Measurements from ENCODE around the gene C1QTNF12.
"Not testable (repeated sequence)": the region's sequence is repeated elsewhere in the genome, so short reads cannot be mapped to it uniquely, and the experiment has no call there.

C1QTNF12 gene

DNA sequence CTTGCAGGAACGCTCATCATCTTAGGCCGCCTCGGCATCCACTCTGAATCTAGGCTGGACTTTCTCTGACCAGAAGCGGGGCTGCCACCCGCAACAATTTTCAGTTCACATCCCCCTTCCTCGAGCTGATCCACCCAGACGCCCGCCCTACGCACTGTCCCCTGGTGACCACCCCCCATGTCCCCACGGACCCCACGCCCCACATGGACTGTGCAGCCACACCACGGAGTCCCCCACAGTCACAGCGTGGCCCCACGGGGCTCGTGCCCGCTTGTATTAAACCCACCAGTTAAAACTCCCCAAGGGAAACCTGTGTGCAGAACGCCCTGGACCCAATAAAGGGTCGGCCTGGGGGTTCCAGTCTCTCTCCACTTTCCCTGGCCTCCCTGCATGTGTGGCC is 13.0 kb upstream of the C1QTNF12 start:
- no peak for DNase-seq (ENCODE audit: low read depth)

DNA sequence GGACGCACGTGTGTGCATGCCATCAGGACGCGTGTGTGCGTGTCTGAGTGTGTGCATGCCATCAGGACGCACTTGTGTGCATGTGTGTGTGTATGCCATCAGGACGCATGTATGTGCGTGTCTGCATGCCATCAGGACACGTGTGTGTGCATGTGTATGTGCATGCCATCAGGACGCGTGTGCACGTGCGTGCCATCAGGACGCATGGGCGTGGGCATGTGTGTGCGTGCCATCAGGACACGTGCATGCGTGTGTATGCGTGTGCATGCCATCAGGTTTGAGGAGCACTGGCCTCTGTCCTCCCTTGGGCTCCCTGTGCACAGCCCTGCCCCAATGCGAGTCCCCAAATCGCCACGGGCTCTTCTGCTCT is 12.6 kb upstream of the C1QTNF12 start:
- no peak for DNase-seq (ENCODE audit: low read depth)

DNA sequence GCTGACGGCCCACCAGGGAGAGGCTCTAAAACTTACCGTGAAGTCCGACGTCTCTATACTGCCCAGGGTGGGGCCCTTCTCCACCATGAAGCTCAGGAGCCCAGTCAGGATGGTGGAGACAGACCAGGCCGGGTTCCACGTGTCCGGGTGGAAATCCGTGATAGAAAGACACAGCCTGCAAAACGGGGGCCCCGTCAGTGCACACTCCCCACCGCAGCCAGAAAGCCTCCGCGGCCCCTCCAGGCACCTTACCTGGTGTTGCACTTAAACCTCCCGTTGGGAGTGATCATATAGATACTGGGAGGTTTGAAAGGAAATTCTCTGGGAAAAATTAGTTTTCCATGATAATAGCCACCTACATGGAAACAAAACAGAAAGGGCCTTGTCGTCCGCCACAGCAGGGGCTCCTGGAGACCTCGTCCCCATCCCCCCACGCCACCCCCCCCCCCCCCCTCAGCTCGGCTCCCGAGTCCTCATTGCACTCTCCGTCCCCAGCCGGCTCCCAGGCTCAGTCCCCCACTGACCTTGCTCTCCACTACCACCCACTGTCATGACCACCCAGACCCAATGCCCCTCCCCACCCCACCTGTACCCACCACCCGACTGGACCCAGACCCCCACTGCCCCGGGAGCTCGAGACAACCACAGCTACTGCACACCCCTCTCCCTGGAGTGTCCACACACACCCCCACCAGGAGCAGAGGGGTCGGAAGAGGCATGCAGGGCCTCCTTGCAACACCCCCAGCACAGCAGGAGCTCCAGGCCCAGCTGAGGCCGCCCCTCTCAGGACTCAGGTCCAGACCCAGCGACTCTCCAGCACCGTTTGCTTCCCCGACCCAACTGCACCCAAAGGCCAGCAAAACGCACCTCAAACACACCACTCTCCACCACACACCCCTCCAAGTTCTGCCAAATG is 10.7 kb upstream of the C1QTNF12 start:
- DNase-seq (ENCODE audit: low read depth): no peak

DNA sequence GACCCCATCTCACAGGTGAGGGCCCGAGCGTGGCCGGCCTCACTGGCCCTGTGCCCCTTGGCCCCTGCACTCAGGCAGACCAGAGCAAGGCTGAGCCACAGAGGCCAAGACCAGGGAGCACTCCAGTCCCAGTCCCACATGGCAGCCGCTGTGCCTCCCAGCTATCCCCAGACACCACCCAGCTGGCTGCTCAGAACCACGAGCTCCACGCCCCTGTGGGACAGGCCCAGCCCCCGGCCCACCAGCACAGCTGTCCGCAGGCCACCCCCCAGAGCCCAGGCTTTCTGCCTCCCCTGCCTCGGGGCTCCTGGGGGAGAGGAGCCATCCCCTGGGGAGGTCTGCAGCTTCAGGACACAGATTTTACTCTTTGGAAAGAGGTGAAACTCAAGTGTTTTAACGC is 9.1 kb upstream of the C1QTNF12 start:
- DNase-seq (ENCODE audit: low read depth): no peak

DNA sequence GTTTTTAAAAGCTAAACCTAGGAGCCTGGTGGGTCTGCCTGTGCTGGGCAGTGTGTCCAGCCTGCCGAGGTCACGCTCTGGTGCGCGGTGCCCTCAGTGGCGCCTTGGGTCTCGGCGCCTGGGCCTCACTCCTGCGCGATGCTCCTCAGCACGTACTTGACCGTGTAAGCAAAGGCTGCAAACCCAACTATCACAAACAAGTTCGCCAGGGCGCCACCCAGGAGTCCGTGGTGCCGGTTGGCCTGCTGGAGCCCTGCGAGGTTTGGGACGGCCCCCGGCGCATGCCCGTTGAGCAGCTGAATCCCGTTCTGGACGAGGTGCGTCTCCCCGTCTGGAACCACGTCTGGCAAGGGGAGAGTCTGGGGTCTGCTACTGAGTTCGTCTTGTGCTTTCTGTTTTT is 8.6 kb upstream of the C1QTNF12 start:
- DNase-seq (ENCODE audit: low read depth): no peak

DNA sequence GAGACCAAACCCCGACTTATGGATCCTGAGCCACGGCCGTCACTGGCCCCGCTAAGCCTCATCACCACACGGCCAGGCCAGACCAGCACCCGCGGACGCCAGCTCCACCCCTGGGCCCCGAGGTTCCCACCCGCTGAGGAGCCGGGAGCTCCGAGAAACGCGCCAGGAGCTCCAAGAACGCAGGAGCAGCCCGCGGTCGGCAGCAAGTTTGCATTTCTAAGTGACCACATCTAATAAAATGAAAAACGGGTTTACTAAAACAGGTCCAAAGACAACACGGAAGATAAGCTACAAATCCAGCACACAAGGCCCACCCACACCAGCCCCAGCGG is 8.1 kb upstream of the C1QTNF12 start:
- no peak for DNase-seq (ENCODE audit: low read depth)

DNA sequence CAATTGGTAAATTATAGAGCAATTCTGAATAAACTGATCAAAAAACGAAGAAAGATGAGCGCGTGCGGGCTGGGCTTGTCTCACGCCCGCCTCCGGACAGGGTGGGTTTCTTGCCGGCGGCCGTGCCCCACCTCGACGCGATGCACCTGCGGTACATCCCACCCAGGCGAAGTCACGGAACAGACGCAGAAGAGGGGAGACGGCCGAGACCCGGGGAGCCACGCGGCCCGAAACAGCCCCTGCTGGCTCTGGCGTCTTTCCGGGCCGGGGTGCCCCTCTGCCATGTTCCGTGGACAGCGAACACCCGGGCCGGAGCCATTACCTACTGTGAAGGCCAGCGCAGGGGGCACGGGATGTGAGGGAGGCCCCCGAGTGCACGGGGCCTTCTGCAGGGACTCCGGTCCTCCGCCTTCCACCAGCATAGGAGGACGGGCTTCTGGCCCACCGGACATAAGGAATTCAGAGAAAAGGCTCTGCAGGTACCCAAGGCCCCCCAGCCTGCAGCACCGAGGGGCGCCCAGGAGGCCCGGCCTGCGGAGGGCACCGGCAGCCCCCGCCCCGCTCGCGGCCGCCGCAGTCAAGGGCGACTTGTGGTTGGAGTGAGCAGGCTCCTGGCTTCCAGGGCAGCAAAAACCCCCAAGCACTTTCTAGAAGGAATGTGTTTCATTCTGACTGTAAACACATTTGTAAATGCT is 7.6 kb upstream of the C1QTNF12 start:
- DNase-seq (ENCODE audit: low read depth): no peak

DNA sequence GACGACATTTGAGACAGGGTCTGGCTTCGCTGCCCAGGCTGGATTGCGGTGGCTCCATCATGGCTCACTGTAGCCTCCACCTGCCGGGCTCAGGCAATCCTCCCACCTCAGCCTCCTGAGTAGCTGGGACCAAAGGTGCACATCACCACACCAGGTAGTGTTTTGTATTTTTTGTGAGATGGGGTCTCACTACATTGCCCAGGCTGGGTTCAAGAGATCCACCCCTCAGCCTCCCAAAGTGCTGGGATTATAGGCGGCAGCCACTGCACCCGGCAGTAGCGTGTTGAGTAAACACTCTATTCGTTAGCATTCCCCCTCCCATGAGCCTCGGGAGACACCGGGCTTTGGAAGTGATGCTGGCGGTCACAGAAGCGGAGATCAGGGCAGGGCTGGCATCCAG is 6.8 kb upstream of the C1QTNF12 start:
- no peak for DNase-seq (ENCODE audit: low read depth)

DNA sequence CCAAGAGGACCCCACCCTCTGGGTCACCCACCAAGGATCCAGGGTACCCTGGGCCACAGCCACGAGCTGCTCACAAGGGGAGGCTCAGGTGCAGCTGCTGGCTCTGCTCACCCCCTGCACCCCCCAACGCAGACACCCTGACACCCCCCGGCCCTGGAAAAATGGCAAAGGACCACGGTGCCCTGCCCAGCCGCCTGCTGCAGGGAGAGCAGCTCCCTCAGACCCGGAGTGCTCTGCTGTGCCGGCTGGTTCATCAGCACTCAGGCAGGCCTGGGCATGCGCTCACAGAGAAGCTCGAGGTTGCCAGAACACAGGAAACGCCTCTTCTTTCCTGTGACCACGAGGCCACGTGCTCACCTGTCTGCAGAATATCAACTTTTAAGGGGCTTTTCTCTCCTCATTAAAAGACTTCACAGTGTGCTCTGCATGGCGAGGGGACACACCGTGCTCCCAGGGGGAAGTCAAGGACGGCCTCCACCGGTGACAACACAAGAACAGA is 4.3 kb upstream of the C1QTNF12 start:
- peak; percentile 66 for DNase-seq (ENCODE audit: low read depth)

DNA sequence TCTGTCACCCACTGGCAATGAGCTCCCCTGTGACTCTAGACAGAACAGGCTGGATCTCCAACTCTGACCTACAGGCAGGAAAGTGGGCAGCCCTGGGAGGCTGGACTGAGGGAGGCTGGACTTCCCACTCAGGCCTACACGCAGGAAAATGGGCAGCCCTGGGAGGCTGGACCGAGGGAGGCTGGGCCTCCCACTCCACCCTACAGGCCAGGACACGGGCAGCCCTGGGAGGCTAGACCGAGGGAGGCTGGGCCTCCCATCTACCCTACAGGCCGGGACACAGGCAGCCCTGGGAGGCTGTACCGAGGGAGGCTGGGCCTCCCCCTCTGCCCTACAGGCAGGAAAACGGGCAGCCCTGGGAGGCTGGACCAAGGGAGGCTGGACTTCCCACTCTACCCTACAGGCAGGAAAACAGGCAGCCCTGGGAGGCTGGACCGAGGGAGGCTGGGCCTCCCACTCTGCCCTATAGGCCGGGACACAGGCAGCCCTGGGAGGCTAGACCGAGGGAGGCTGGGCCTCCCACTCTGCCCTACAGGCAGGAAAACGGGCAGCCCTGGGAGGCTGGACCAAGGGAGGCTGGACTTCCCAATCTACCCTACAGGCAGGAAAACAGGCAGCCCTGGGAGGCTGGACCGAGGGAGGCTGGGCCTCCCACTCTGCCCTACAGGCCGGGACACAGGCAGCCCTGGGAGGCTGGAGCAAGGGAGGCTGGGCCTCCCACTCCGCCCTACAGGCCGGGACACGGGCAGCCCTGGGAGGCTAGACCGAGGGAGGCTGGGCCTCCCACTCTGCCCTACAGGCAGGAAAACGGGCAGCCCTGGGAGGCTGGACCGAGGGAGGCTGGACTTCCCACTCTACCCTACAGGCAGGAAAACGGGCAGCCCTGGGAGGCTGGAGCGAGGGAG is 1.7 kb upstream of the C1QTNF12 start:
- DNase-seq (ENCODE audit: low read depth): not testable (repeated sequence)

DNA sequence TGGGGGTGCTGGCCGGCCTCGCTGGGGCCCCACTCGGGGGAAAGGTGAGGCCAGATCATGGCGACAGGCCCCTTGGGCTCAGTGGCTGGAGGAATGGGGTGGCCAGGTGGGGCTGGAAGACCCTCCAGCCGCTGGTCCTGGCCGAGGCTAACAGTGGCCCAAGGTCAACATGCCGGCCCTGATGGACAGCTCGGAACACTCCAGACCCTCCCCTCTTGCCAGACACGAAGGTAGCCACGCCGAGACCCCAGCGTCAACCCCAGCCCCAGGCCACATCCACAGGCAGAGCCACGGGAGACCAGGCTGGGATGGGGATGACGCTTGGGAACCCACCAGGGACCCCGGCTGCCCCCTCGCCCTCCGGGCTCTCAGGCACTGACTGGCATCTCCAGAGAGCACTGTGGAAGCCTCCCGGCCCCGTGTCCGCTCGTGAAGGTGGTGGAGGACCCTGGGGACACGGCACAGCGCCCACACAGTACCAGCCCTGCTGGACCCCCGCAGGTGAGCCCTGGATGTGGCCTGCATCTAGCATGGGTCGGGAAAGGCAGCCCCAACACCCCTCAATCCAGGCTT is 905 bp upstream of the C1QTNF12 start:
- no peak for DNase-seq (ENCODE audit: low read depth)

DNA sequence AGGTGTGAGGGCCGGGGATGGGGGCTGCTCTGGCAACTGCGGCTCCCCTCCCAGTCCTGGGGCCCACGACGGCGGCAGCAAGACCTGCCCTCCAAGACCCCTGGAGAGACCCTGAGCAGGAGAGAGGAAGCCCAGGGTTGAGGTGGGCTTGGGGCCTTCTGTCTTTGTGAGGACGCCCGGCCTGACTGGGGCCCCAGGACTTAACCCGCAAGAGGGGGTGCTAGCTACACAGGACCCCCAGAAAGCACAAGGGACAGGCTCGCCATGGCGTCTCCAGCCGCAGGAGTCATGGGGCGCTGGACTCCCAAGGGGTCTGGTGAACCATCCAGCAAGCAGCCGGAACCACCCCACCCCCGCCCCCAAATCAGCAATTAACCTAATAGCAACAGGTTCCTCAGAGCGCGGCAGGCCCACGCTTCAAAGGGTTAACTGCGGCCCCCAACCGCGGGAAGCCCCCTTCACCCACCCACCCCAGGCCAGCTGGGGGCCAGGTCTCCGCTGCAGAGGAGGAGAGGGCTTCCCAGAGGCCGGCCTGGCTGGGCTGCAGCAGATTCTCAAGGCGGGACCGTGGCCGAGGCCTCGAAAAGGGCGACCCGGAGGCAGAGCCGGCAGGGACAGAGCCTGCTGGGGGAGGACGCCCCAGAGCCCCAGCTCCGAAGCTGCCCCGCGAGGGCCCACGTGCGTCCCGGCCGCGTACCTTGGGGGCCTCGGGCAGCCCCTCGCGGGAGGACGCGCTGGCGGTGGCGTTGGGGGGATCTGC is 525 bp downstream of the C1QTNF12 start:
- DNase-seq (ENCODE audit: low read depth): no peak

DNA sequence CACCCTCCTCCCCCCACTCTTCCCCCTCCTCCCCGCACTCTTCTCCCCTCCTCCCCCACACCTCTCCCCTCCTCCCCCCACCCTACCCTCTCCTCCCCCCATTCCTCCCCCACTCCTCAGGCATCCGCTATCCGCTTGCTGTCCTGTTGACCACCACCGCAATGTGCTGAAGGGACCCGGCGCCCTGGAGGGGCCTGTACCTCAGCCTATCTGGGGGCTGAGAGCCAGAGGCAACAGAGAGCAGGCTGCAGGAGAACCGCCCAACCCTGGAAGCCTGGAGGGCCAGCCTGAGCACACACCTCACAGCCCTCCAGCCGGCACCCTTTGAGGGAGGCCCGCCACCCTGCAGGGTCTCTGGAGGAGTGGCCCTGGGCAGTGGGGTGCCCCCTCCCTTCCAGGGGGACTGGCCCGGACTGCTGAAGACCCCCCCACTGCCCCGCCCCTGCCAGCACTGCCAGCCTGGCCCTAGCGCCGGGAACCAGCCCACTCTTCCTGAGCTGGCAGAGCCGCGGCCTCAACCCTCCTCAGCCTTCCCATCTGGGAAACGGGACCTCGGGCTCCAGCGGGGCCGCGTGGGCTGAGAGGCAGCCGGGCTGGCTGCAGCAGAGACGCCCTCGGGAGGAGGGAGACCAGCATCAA is 1.2 kb downstream of the C1QTNF12 start:
- no peak for DNase-seq (ENCODE audit: low read depth)

DNA sequence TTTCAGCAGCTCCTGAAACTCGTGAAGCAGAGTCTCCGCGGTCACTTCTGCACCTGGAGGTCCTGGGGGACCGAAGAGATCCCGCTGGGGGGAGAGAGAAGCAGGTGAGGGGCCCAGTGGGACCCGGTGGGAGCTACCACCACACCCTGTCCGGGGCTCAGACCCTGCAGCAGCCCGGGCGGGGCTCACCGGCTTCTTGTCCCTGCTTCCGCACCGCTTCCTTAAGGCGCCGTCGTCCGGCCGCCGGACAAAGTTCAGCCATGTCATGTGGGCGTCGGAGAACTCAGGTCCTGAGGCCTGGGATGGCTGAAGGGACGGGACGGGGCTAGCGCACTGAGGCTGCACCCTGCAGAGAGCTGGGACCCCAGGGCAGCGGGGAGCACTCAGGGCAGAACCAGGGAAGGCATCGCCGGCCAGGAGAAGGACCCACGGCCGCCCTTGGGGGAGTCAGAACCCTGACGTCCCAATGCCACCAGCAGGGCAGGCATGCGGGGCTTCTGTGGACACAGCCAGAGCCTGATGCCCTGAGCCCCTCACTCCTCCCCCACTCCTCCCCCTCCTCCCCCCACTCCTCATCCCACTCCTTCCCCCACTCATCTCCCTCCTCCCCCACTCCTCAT is 2.2 kb downstream of the C1QTNF12 start:
- no peak for DNase-seq (ENCODE audit: low read depth)

DNA sequence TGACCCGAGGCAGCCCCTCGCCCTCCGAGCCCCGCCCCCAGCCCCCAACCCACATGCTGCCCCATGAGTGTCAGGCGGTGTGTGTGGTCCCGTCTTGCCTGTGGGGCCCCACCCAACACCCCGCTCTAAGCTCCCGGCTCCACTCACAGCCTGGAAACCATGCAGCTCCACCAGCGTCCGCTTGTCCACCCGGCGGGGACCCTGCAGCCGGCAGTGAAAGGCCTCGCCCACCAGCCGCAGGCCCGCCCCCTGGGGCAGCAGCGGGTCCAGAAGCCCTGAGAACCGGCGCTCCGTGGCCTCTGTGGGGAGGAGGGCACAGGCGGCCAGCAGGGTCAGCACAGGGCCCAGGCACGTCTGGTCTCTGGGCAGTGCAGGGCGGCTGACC is 2.7 kb downstream of the C1QTNF12 start:
- DNase-seq (ENCODE audit: low read depth): no peak

DNA sequence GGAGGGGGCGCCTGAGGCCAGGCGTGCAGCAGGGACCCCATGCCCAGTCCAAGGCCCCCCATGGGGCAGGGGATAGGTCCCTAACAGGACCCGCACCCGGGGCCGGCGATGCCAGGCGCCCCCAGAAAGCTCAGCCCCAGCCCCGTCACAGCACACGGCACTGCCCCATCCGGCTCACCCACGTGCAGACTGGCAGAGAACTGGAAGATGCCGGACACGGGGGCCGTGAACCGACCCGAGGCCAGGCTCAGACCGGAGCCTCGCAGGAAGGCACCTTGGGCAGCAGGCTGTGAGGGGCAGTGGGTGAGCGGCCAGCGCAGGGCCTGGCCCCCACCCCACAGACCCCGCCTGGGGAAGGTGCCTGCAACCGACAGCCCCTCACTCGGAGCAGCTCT is 3.3 kb downstream of the C1QTNF12 start:
- no peak for DNase-seq (ENCODE audit: low read depth)

DNA sequence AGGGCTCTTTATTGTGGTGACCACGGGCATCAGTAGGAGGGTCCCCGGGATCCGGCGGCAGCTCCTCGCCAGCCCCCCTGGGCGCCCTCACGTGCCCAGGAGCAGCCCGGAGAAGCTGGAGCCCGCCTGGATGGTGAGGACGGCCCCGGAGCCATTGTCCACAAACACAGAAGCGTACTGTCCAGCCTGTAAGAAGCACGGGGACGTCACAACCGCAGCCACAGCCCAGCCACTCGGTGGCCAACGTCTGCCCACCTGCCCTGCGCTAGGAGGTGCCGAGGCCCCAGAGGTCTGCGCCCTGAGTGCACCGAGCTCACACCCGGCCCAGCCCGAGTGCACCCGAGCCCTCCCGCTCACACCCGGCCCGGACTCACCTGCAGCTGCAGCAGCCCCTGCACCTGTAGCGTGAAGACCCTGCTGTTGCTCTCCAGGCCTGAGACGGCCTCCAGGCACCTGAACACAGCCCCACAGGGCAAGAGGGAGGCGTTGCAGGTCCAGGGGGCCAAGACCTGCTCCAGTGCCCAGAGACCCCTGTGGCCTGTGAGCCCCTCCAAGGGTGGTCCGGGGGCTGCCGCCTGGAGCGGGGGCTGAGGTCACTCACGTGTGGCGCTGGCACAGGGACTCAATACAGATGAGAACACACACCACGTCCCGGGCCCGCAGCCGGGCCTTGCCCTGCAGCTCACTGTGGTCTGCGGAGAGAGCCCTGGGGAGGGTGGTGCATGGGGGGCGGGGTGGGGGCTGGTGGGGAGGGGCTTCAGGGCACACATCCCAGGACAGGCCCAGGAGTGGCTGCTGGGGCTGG is 3.9 kb downstream of the C1QTNF12 start:
- no peak for DNase-seq (ENCODE audit: low read depth)

DNA sequence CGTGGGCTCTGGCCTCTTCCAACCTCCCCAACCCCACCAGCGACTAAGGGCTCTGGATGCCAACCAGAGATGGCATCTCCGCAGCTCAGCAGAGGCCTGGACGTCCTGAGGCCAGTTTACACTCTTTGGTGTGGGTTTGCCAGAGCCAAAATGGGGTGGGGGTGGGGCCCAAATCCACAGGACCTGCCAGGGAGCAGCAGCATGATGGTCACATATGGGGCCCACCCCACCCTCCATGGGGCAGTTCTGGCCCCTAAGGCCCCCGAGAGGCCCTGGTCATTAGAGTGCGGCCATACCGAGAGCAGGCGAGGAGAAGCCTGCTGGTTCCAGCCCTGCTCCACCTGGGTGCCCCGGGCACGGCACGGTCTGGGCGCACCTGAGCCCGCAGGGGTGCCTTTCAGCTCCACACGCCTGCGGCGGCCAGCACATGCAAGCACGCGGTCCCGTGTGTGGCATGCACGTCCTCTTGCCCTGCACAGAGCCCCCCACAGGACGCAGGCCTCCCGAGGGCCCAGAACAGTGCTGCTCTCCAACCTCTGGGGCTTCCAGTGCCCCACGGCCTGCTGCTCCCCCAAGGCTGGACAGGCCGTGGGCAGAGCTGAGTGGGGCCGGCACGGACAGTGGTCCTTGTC is 4.8 kb downstream of the C1QTNF12 start:
- no peak for DNase-seq (ENCODE audit: low read depth)
